ENCODE results near the gene NT5E.
A peak's percentile ranks its signal among the peaks of the same experiment; 100 is the strongest.

NT5E gene

GRCh38 chr6:85460921-85461797, 11.3 kb downstream of the NT5E start:
- peak; percentile 37 for DNase-seq

GRCh38 chr6:85461798-85462170, 11.9 kb downstream of the NT5E start:
- DNase-seq = no peak

- DNase-seq = no peak
Observed at GRCh38 chr6:85462673-85463072, 12.8 kb downstream of the NT5E start.

DNA sequence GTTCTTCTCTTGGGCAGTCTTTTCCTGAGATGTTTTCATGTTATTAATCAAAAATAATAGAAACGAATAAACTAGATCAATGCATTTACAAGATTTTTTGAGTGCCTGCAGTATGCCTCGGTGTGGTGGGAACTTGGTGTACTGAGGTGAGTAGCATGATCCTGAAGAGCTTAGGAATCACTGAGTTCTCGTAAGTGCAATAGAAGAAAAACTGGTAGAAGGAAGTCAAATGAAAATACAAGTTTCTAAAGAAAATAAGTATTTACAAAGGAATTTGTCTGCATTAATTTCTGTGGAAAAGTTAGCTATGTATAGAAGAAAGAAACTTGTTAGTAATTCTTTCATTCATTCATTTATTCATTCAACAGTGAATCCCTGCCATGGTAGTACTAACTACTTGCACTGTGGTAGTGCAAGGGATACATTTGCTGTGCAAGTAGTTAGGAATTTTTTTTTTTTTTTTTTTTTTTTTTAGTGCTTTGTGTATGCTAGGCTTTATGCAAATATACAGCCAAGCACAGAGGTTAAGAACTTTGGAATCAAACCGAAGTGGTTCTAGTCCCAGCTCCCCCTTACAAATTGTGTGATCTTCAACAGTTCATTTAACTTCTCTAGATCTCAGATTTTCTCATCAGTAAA, 13.9 kb downstream of the NT5E start:
- DNase-seq = no peak

- no peak for DNase-seq
Observed at GRCh38 chr6:85464260-85464644, 14.4 kb downstream of the NT5E start.

DNA sequence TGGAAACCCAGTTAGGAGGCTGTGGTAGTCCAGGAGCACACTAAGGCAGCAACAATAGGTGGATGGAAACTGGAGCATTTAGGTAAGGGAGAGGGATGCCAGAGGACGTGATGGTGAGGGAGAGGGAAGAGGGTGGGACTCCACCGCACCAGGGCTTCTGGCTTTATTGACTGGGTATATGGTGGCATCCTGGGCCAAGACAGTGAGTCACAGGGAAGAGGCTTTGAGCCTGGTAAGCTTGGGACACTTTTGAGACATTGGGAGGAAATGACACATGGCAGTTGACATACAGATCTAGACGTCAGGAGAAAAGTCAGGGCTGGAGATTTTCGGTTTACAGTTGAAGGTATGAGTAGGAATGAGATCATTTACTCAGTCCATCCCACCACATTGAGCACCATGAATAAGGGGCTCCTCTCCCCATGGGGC, 14.9 kb downstream of the NT5E start:
- DNase-seq = peak; percentile 9

DNA sequence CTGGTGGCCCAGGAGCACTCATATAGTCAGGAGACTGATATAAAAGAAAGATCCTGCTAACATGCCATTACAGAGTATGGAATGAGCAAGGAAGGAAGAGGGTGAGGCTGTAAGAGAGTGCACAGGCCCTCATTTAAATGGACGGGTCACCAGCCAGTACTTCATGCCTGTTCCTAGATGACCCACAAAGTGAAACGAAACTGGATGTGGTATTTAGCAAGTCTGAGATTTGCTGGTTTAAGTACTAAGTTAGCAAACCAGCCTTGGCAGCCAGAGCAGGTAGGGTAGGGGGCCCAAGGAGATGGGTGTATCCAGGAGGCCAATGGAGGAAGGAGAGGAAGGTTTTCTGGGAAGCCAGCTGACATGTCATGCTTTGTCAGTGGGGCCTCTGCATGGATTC, 15.9 kb downstream of the NT5E start:
- DNase-seq = no peak

DNA sequence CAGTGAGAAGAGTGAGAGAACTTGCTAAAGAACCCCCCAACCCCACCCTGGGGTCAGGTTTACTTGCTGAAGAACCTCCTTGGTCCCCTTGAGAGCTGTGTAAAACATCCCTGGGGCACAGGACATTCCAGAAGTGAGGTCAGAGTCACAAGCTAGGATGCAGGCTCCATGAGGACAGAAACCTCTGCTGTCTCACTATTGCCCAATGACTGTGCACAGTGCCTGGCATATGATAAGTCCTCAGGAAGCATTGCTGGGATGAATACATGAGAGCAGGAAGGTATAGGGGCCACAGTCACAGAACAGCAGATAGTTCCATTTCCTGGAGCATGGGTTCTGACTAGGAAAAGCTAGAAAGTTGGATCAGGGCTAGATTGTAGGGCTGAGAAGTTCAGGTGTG, 18.4 kb downstream of the NT5E start:
- no peak for DNase-seq

DNA sequence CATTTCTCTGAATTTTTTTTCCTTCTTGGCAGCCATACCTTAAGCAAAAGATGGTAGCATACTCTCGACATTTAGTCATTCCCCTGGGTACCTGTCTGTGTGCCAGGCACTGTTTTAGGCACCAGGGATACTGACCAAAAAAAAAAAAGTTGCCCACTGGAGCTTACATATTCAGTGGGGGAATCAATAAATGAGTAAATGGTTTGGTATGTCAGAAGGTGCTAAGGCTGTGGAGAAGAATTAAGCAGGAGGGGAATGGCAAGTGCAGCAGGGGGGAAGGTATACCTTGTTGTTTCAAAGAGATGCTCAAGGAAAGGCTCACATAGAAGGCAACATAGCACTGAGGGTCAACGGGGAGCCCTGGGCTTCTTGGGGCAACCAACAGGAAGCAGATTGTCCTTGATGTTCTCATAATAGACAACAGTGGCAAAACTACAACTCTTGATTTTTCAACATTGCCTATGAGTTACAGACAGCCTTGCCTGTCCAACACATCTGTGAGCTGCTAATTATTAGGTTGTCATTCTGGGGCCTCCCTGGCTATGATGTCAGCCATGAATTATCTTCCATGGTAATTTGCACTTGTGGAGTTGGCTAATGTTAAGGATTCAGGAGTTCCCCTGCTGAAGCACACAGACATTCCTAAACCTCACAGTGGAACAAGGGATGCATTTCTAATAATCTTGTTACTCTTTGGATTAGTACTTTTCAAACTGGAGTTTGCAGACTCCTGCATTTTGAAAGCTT, 19.6 kb downstream of the NT5E start:
- DNase-seq = no peak

DNA sequence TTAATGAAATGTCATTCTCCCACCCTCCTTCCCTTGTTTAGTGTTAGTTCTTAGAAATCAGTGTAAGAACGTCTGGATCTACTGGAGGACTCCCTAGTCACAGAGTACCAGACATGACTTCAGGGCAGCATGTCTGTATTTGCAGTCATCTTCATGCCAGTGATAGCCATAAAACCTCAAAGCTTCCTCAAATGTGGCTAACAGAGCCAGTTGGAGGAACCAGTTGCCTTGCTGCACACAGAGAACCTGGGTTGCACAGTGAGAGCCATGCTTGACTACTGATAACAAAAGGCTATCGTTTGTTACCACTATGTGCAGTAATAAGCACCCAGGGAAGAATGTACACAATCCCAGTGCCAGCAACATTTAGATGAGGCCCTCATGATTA, 20.1 kb downstream of the NT5E start:
- DNase-seq = no peak

- DNase-seq = no peak
Observed at GRCh38 chr6:85472744-85473143, 22.9 kb downstream of the NT5E start.

DNA sequence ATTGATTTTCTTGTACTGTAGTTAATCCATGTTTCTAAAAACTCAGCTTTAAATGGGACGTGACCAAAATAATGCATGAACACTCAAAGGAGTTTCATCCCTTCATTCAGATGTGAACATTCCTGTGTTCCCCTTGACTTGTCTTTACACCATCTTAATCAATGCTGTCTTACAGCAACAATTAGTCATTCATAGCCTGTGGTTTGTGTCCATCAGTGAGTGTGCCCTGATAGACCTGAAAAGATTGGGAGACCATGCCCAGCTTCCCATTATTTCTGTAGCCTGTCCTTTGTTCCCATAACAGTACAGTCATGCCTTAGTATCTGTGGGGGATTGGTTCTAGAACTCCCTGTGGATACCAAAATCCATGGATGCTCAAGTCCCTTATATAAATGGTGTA, 23.9 kb downstream of the NT5E start:
- no peak for DNase-seq

- no peak for DNase-seq
Observed at GRCh38 chr6:85476532-85476931, 26.6 kb downstream of the NT5E start.

- no peak for DNase-seq
Observed at GRCh38 chr6:85479208-85479607, 29.3 kb downstream of the NT5E start.

GRCh38 chr6:85482206-85482904, 32.5 kb downstream of the NT5E start:
- DNase-seq = no peak

DNA sequence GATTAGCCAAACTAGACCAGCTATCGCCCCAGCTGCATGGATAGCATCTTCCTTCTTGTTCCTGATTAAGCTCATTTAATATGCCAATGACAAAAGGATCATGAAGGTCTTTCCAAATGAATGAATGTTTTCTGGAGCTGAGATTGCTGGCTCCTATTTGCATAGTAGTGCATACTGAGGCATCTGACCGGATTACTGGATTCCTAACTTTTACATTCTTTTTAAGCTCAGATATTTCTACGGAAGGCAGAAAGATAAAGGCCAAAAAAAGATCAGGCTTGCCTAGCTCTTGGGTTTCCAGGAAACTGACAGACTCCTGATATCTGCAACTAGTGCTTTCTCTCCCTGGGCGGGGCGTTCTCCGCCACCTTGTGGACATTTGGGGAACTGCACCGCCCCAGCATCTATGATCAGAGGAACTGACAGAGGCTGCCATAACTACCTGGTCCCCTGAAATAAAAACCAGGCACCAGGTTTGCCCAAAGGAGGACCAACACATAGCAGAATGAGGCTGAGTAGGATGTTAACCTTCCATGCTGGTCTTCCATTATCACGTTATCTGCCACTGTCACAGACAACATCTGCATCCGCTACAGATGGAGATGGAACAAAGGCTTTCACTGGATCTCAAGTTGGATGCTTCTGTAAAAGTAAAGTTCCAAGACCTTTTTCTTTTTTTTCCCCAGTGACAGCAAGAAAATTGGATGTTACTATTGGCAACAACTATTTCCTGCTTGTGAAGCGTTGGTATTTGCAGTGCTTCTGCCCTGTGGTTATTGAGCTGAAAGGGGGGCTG, 33.2 kb downstream of the NT5E start:
- peak; percentile 77 for DNase-seq

DNA sequence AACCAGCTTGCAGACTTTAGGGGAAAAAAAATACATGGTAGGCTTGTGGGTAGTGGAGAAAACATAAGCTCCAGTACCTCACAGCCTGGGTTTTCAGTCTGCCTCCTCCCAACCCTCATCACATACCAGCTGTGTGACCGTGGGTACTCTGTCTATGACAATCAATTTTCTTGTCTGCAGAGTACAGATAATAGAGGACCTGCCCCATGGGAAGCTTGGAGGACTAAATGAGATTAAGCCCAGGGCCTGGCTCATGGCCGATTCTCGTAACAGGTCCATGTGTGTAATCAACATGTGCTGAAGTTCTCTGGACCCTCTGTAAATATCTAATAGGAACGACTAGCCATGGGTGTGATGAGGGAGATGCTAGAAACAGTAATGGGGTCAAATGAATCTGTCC, 34.0 kb downstream of the NT5E start:
- DNase-seq = no peak

DNA sequence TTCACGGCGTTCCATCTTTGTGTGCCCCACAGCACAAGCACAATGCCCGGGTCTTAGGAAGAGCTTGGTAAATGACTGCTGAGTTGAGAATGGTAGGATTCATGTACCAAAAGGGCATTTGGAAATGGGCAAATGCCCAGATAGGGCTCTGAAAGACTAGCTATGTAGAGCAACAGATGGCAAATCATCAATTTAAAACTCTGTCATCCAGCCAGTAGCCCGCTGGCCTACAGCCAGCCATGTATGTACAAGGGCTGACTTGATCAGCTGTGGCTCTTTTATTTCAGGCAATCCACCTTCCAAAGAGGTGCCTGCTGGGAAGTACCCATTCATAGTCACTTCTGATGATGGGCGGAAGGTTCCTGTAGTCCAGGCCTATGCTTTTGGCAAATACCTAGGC, 35.1 kb downstream of the NT5E start:
- DNase-seq = no peak

DNA sequence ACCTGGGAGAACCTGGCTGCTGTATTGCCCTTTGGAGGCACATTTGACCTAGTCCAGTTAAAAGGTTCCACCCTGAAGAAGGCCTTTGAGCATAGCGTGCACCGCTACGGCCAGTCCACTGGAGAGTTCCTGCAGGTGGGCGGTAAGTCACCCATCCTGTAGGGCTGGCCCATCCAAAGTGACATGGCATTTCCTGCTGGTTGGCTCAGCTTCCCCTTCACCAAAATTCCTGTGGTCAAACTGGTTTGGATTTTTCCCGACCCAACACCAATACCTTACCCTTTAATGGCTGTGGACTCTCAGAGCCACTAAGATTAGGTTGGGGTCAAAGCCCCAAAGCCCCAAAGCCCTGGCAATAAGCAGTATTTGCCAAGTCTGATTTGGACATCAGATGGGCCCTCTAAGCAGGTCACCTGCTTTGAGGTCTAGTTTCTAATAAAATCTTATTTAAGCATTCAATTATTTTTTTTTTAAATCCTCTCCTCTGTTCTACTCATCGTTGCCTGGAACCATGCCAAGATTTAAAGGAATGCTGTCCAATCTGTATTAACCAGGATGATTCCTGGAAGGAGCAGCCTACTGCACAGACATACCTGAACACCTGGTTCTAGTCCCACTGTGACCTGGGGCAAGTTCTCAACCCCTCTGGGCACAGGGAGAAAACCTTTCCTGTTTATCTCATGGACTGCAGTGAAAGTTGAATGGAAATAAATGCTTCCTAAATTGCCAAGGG, 40.8 kb downstream of the NT5E start:
- no peak for DNase-seq

DNA sequence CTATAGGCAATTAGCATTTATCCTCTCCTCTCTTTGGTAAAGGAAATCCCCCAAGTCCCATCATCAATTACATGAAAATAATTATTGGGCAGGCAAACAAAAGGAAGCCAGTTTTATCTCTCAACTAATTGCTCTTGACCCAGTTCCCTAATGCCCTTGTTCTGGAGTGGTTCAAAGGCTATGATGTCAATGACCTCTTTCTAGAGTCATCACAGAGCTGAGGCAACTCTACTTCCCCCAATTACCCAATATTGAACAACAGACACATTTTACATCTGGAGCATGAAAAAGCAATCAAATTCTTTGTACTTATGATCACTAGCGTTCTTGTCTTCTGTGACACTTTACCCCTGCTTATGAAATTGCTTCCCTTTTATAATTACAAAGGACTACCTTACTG, 43.5 kb downstream of the NT5E start:
- no peak for DNase-seq

Data from CD4-positive, alpha-beta T cell treated with Interleukin-17A for 4 hours (primary cell).